K562 (cell line): ENCODE measurements around the gene CSTPP1. TPM values are rescaled to one million over a fixed set of nuclear protein-coding genes. Genes with fewer than 3 reads are reported as not detected.

Experiments
- AFF1 ChIP-seq, 2 experiments: fragments of 450-650 bp; IDR thresholded peaks; 2 replicates each; pipeline ENCODE4 v1.6.1; 2018; ENCODE audit warnings: mild to moderate bottlenecking in 2 of 2, low read depth in 1 of 2; ENCODE audit not compliant: partially characterized antibody in 2 of 2
- ARID1B ChIP-seq: fragments of 450-650 bp; IDR thresholded peaks from 2 replicates; pipeline ENCODE4 v1.6.1; 2016; ENCODE audit warnings: antibody characterized with exemption, mild to moderate bottlenecking, inconsistent platforms
- CEBPB ChIP-seq: fragments of 450-650 bp; IDR thresholded peaks from 2 replicates; pipeline ENCODE4 v1.6.1; 2016; ENCODE audit warnings: missing genetic modification characterization, missing compliant biosample characterization
- DPF2 ChIP-seq: fragments of 450-650 bp; IDR thresholded peaks from 2 replicates; pipeline ENCODE4 v1.6.1; 2016
- IRF1 ChIP-seq: sonication (generic); formaldehyde crosslinking; IDR thresholded peaks from 2 replicates; pipeline ENCODE4 v1.8.0; 2022; ENCODE audit warnings: missing genetic modification reagents, mild to moderate bottlenecking, borderline replicate concordance
- JUND ChIP-seq, 2 experiments: IDR thresholded peaks; 2 replicates in 1 of 2; 3 replicates in 1 of 2; pipeline ENCODE4 v1.6.1; 2011; ENCODE audit warnings: borderline replicate concordance in 2 of 2, low read depth in 2 of 2, low read length in 2 of 2, improper control_type of control experiment in 1 of 2, missing biosample characterization in 1 of 2, missing genetic modification characterization in 1 of 2, missing genetic modification reagents in 1 of 2
- SMARCA4 ChIP-seq: fragments of 450-650 bp; IDR thresholded peaks from 2 replicates; pipeline ENCODE4 v1.6.1; 2016
- ZMIZ1 ChIP-seq, 2 experiments: fragments of 150-350 bp in 1 of 2; IDR thresholded peaks; 2 replicates each; pipeline ENCODE4 v1.6.1; 2012 to 2016; ENCODE audit warnings: low read depth in 2 of 2, low read length in 2 of 2, mild to moderate bottlenecking in 1 of 2, moderate library complexity in 1 of 2
- polyA plus RNA-seq, 8 experiments: library from polyadenylated mRNA; depleted of rRNA in 4 of 8; stranded (reverse) in 5 of 8; unstranded in 3 of 8; fragments of >200 nt; fragmentation: Nextera tagmentation in 2 of 8; fragmentation: Illumina TruSeq in 1 of 8; extraction: Ambion mirVana in 2 of 8; extraction: Trizol in 1 of 8; gene quantifications; 2 replicates each; pipeline versions ENCODE4 v1.2.1 to v1.2.3, GENCODE V29; 2011 to 2014; ENCODE audit warnings: inconsistent platforms in 1 of 8, missing spikeins in 1 of 8
- total RNA-seq, 7 experiments: library from RNA; depleted of rRNA in 6 of 7; stranded (reverse); fragments of >200 nt in 6 of 7; fragmentation: Illumina TruSeq in 2 of 7; extraction: Trizol in 2 of 7; gene quantifications; 2 replicates each; pipeline versions ENCODE4 v1.2.1 to v1.2.3, GENCODE V29; 2011 to 2021; ENCODE audit warnings: low replicate concordance in 1 of 7

Gene CSTPP1
- total and polyA plus RNA-seq, 9 of the 15 experiments (the other 6 are each of a cell fraction or from before 2014, with no cell fraction given) = 6.5 to 17.8 (median 9.2) TPM

GRCh38 chr11:46978005-46978491 lies 41.5 kb downstream of the CSTPP1 start (continued):
- TF ChIP-seq AFF1 (IDR thresholded peaks at IDR 0.05; ENCODE audit: low read depth in 1 of 2, partially characterized antibody in 2 of 2) (no peak), CEBPB (tag) (peak; percentile 11; the same call in 1 of the 2 replicates), DPF2 (peak; percentile 54; the same call in 1 of the 2 replicates), ZMIZ1 (IDR thresholded peaks at IDR 0.05; ENCODE audit: low read depth in 2 of 2, low read length in 2 of 2) (no peak), SMARCA4 (peak; percentile 69; the same call in 1 of the 2 replicates), IRF1 (CRISPR knock-in tag) (no peak), JUND (IDR thresholded peaks at IDR 0.05; ENCODE audit: borderline replicate concordance, low read depth, low read length) (peak; percentile 76), JUND (tag; IDR thresholded peaks at IDR 0.05; ENCODE audit: borderline replicate concordance, low read depth, low read length) (peak; percentile 79; the same call in 2 of the 3 replicates), ARID1B (peak; percentile 75)
- TF ChIP-seq, all 486 proteins: peak for 12
